ENCODE data around the gene C15orf39. TPM values are rescaled to one million over a fixed set of nuclear protein-coding genes. Genes with fewer than 3 reads are reported as not detected.

C15orf39 gene
- polyA plus RNA-seq (2013, experiment 1 of 2) = 18.4 TPM
- 16.9 TPM for polyA plus RNA-seq (2013, experiment 2 of 2)

GRCh38 chr15:75201616-75202250 is at the start of gene C15orf39:
TSS of gene C15orf39 (plus strand) at chr15:75201882. CDS start at chr15:75206049, 4,167 bp downstream.
- H3K27ac ChIP-seq (ENCODE audit: low read depth, low read length, severe bottlenecking) = peak within 1 kb of the TSS; percentile 36
- peaks cover 24% of the 10 kb centered on the region for H3K4me1 ChIP-seq (ENCODE audit: control insufficient read depth, insufficient read depth, low read length, poor library complexity, severe bottlenecking)
- peaks cover 13% of the 10 kb centered on the region for H3K36me3 ChIP-seq (ENCODE audit: control insufficient read depth, insufficient read depth, low read length)
- H3K9me3 ChIP-seq (ENCODE audit: control insufficient read depth, low read length) = no peaks in the 10 kb centered on the region
- H3K4me3 ChIP-seq (ENCODE audit: extremely low read depth, insufficient read depth, low read length, poor library complexity, severe bottlenecking) = peak within 1 kb of the TSS; percentile 88
- WGBS, 2 experiments (ENCODE audit: insufficient coverage in 2 of 2) = 0% methylated on average over 61 to 74 of the region's 84 CpGs

- H3K4me1 ChIP-seq (ENCODE audit: control insufficient read depth, insufficient read depth, low read length, poor library complexity, severe bottlenecking) = no peaks in the 10 kb centered on the region
- H3K36me3 ChIP-seq (ENCODE audit: control insufficient read depth, insufficient read depth, low read length) = no peaks in the 10 kb centered on the region
- H3K9me3 ChIP-seq (ENCODE audit: control insufficient read depth, low read length) = no peaks in the 10 kb centered on the region
- H3K4me3 ChIP-seq (ENCODE audit: extremely low read depth, insufficient read depth, low read length, poor library complexity, severe bottlenecking) = no peak overlapping the region
- no peak overlapping the region for H3K27ac ChIP-seq (ENCODE audit: low read depth, low read length, severe bottlenecking)
- 93% methylated on average over 1 of the region's 2 CpGs; no CpG with 5 or more reads in 1 of the 2 experiments for WGBS, 2 experiments (ENCODE audit: insufficient coverage in 2 of 2)
These were observed 49.2 kb upstream of the C15orf39 start for GRCh38 chr15:75152382-75153079.

- Histone ChIP-seq H3K9me3 (ENCODE audit: control insufficient read depth, low read length) (no peaks in the 10 kb centered on the region), H3K4me3 (ENCODE audit: extremely low read depth, insufficient read depth, low read length, poor library complexity, severe bottlenecking) (no peak overlapping the region), H3K36me3 (ENCODE audit: control insufficient read depth, insufficient read depth, low read length) (no peaks in the 10 kb centered on the region), H3K4me1 (ENCODE audit: control insufficient read depth, insufficient read depth, low read length, poor library complexity, severe bottlenecking) (no peaks in the 10 kb centered on the region), H3K27ac (ENCODE audit: low read depth, low read length, severe bottlenecking) (no peak overlapping the region)
- 96 to 100% methylated on average over 2 to 3 of the region's 4 CpGs for WGBS, 2 experiments (ENCODE audit: insufficient coverage in 2 of 2)
These were observed 48.6 kb upstream of the C15orf39 start for GRCh38 chr15:75153087-75153486.

GRCh38 chr15:75153565-75154276 is 48.0 kb upstream of the C15orf39 start:
- H3K4me3 ChIP-seq (ENCODE audit: extremely low read depth, insufficient read depth, low read length, poor library complexity, severe bottlenecking) = no peak overlapping the region
- H3K27ac ChIP-seq (ENCODE audit: low read depth, low read length, severe bottlenecking) = no peak overlapping the region
- H3K36me3 ChIP-seq (ENCODE audit: control insufficient read depth, insufficient read depth, low read length) = no peaks in the 10 kb centered on the region
- no peaks in the 10 kb centered on the region for H3K4me1 ChIP-seq (ENCODE audit: control insufficient read depth, insufficient read depth, low read length, poor library complexity, severe bottlenecking)
- H3K9me3 ChIP-seq (ENCODE audit: control insufficient read depth, low read length) = no peaks in the 10 kb centered on the region
- 89 to 92% methylated on average over 5 to 6 of the region's 8 CpGs for WGBS, 2 experiments (ENCODE audit: insufficient coverage in 2 of 2)

- Histone ChIP-seq H3K27ac (ENCODE audit: low read depth, low read length, severe bottlenecking) (no peak overlapping the region), H3K36me3 (ENCODE audit: control insufficient read depth, insufficient read depth, low read length) (no peaks in the 10 kb centered on the region), H3K4me1 (ENCODE audit: control insufficient read depth, insufficient read depth, low read length, poor library complexity, severe bottlenecking) (no peaks in the 10 kb centered on the region), H3K4me3 (ENCODE audit: extremely low read depth, insufficient read depth, low read length, poor library complexity, severe bottlenecking) (no peak overlapping the region), H3K9me3 (ENCODE audit: control insufficient read depth, low read length) (no peaks in the 10 kb centered on the region)
- 79 to 86% methylated on average over 5 of the region's 7 CpGs for WGBS, 2 experiments (ENCODE audit: insufficient coverage in 2 of 2)
These were observed 47.1 kb upstream of the C15orf39 start for GRCh38 chr15:75154461-75155062.

- Histone ChIP-seq H3K4me3 (ENCODE audit: extremely low read depth, insufficient read depth, low read length, poor library complexity, severe bottlenecking) (no peak overlapping the region), H3K27ac (ENCODE audit: low read depth, low read length, severe bottlenecking) (no peak overlapping the region), H3K9me3 (ENCODE audit: control insufficient read depth, low read length) (no peaks in the 10 kb centered on the region), H3K4me1 (ENCODE audit: control insufficient read depth, insufficient read depth, low read length, poor library complexity, severe bottlenecking) (peaks cover 3% of the 10 kb centered on the region), H3K36me3 (ENCODE audit: control insufficient read depth, insufficient read depth, low read length) (no peaks in the 10 kb centered on the region)
- 89 to 92% methylated on average over 8 to 11 of the region's 12 CpGs for WGBS, 2 experiments (ENCODE audit: insufficient coverage in 2 of 2)
These were observed 45.1 kb upstream of the C15orf39 start for GRCh38 chr15:75156326-75157215.

- Histone ChIP-seq H3K9me3 (ENCODE audit: control insufficient read depth, low read length) (no peaks in the 10 kb centered on the region), H3K27ac (ENCODE audit: low read depth, low read length, severe bottlenecking) (no peak overlapping the region), H3K4me3 (ENCODE audit: extremely low read depth, insufficient read depth, low read length, poor library complexity, severe bottlenecking) (no peak overlapping the region), H3K4me1 (ENCODE audit: control insufficient read depth, insufficient read depth, low read length, poor library complexity, severe bottlenecking) (peaks cover 3% of the 10 kb centered on the region), H3K36me3 (ENCODE audit: control insufficient read depth, insufficient read depth, low read length) (no peaks in the 10 kb centered on the region)
- 85 to 90% methylated on average over 3 to 6 of the region's 7 CpGs for WGBS, 2 experiments (ENCODE audit: insufficient coverage in 2 of 2)
These were observed 43.3 kb upstream of the C15orf39 start for GRCh38 chr15:75158402-75158801.

GRCh38 chr15:75159244-75159643 is 42.4 kb upstream of the C15orf39 start:
- Histone ChIP-seq H3K4me1 (ENCODE audit: control insufficient read depth, insufficient read depth, low read length, poor library complexity, severe bottlenecking) (peaks cover 3% of the 10 kb centered on the region), H3K36me3 (ENCODE audit: control insufficient read depth, insufficient read depth, low read length) (no peaks in the 10 kb centered on the region), H3K27ac (ENCODE audit: low read depth, low read length, severe bottlenecking) (no peak overlapping the region), H3K4me3 (ENCODE audit: extremely low read depth, insufficient read depth, low read length, poor library complexity, severe bottlenecking) (no peak overlapping the region), H3K9me3 (ENCODE audit: control insufficient read depth, low read length) (no peaks in the 10 kb centered on the region)
- no CpG with 5 or more reads among the region's 1 CpG for WGBS, 2 experiments (ENCODE audit: insufficient coverage in 2 of 2)

- H3K36me3 ChIP-seq (ENCODE audit: control insufficient read depth, insufficient read depth, low read length) = no peaks in the 10 kb centered on the region
- peaks cover 3% of the 10 kb centered on the region for H3K9me3 ChIP-seq (ENCODE audit: control insufficient read depth, low read length)
- no peak overlapping the region for H3K27ac ChIP-seq (ENCODE audit: low read depth, low read length, severe bottlenecking)
- no peak overlapping the region for H3K4me3 ChIP-seq (ENCODE audit: extremely low read depth, insufficient read depth, low read length, poor library complexity, severe bottlenecking)
- H3K4me1 ChIP-seq (ENCODE audit: control insufficient read depth, insufficient read depth, low read length, poor library complexity, severe bottlenecking) = peaks cover 3% of the 10 kb centered on the region
- 94 to 100% methylated on average over 1 to 4 of the region's 5 CpGs for WGBS, 2 experiments (ENCODE audit: insufficient coverage in 2 of 2)
These were observed 40.4 kb upstream of the C15orf39 start for GRCh38 chr15:75161106-75161916.
